NB4 (cell line): ENCODE results near the gene CALN1.

Experiments
- CTCF ChIP-seq: IDR thresholded peaks from one replicate; pipeline ENCODE4 v1.5.1; 2012; ENCODE audit warnings: low read depth, low read length
- POLR2A ChIP-seq: IDR thresholded peaks from 2 replicates; pipeline ENCODE4 v1.6.1; 2011; ENCODE audit warnings: mild to moderate bottlenecking; ENCODE audit not compliant: insufficient read length; ENCODE audit errors: extremely low read depth

GRCh38 chr7:72092769-72093168 is 319.4 kb downstream of the CALN1 start:
- TF ChIP-seq CTCF (no peak), POLR2A (no peak)
